Ecto neural progenitor cell (in vitro differentiated cells): ENCODE results near the gene MAGEB1.

ENCODE experiments used
- DNase-seq: peaks from one replicate; pipeline ENCODE4 v3.0.0-alpha.2; 2018; ENCODE audit warnings: low spot score

The MAGEB1 gene

DNA sequence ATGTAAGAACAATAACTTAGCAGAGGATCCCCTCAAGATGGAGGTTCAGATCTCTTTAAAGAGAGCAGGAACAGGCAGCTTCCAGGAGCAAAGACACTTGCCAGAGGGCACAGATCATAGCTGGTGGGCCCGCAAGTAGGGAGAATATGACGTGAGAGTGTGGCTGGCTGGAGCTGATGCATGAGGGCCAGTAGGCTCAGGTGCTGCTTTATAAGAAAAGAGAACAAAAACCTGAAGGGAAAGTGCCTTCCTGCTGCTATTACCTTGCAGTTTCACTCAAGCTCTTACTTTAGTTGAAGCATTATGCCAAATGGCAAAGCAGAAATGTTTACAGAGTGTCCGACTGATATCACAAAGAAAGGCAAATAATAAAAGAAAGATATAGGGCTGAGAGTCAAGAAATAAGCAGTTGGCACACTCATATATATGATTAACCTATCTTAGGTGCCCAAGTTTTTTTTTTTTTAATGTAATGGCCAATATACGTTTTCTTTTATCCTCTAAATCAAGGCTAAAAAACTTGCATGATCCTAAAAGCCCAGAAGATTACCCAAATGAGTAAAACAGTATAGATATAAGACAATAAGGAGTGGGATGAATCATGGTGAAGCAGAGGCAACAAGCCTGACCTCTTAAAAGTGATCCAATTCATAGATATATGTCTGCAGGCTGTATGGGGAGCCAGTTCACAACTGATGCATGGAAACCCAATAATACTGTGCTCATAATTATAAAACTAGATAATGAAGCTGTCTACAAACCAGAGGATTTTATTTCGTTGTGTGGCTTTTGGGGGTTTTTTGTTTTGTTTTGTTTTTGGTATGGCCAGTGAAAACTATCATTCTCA lies 49.7 kb downstream of the MAGEB1 start:
- no peak for DNase-seq

DNA sequence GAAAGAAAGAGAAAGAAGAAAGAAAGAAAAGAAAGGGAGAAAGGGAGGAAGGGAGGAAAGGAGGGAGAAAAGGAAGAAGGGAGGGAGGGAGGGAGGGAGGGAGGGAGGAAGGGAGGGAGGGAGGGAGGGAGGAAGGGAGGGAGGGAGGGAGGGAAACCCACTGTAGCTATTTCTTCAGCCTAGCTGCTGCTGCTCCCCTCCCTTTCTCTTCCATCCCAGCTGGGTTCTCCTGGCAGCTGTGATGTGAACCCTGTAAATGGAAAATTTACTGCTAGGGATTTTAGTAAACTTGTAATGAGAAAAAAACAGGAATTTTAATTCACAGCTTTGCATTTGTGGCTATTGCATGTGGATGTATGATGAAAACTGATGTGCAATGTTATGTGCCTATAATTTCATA lies 54.3 kb downstream of the MAGEB1 start:
- no peak for DNase-seq
